ENCODE measurements around the gene TXNRD1.
A peak's percentile ranks its signal among the peaks of the same experiment; 100 is the strongest.

Gene TXNRD1

DNA sequence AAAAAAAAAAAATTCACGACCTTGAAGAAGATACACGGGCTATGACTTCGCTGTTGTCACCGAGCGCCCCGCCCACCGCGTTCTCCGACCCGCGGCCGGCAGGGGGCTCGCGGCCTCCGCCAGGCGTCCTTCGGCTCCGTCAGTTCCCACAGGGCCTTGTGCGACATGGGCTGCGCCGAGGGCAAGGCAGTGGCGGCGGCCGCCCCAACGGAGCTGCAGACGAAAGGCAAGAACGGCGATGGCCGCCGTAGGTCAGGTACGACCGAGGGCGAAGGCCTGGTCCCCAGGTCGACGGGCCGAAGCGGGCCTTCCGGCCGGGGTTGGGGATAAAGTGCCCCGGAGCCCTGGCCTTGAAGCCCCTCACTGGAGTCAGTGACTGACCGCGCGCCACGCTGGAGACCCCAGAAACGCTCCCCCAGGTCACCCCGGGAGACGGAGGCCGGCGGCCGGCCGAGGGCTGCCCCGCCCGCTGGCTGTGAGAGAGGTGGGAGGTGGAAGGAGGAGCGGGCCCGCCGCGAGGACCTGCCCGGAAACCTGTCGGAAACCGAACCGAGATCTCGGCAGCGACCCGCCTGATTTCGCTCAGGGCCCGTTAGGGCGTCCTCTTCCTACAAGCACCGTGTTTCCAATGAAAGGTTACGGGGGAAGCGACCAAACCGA is at the start of gene TXNRD1:
Gene TXNRD1 (plus strand): TSS at position 142 of the 660 bp plus-strand sequence. CDS start 24 bp downstream, at position 166.
- TF ChIP-seq, protein P1, sequence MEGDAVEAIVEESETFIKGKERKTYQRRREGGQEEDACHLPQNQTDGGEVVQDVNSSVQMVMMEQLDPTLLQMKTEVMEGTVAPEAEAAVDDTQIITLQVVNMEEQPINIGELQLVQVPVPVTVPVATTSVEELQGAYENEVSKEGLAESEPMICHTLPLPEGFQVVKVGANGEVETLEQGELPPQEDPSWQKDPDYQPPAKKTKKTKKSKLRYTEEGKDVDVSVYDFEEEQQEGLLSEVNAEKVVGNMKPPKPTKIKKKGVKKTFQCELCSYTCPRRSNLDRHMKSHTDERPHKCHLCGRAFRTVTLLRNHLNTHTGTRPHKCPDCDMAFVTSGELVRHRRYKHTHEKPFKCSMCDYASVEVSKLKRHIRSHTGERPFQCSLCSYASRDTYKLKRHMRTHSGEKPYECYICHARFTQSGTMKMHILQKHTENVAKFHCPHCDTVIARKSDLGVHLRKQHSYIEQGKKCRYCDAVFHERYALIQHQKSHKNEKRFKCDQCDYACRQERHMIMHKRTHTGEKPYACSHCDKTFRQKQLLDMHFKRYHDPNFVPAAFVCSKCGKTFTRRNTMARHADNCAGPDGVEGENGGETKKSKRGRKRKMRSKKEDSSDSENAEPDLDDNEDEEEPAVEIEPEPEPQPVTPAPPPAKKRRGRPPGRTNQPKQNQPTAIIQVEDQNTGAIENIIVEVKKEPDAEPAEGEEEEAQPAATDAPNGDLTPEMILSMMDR (IDR thresholded peaks at IDR 0.05) = peak; percentile 83
- H3K27me3 ChIP-seq = peaks cover 36% of the 10 kb centered on the region
- peaks cover 8 to 10% of the 10 kb centered on the region in 2 experiments for H3K4me1 ChIP-seq (ENCODE audit: control insufficient read depth in 1 of 2, insufficient read depth in 1 of 2, low read depth in 1 of 2, low read length in 1 of 2)
- no peak within 1 kb of the TSS for H3K27ac ChIP-seq
- H3K4me3 ChIP-seq (ENCODE audit: low read depth in 1 of 2, low read length in 1 of 2) = peak within 1 kb of the TSS; percentile 60 to 62
- no peaks in the 10 kb centered on the region for H3K9me3 ChIP-seq
- H3K36me3 ChIP-seq = no peaks in the 10 kb centered on the region

DNA sequence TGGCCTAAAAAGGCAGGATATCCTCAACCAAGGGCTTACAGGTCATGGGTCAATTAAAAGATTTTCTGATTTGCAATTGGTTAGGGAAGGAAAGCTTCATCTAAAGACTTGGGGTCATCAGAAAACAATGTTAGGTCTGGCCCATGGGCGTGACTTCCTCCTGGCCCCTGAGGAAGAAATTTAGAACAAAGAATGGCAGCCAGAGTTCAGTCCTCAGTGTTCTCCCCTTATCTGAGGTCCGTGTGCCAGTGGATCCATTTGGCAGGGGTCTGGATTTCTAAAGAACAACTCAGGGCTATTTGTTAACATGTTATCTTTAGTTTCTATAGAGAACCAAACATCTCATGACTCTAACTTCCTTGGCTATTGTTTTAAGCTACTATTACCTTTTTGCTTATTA is 49.8 kb upstream of the TXNRD1 start:
- H3K27me3 ChIP-seq = no peaks in the 10 kb centered on the region
- H3K4me1 ChIP-seq (ENCODE audit: control insufficient read depth in 1 of 2, insufficient read depth in 1 of 2, low read depth in 1 of 2, low read length in 1 of 2) = no peaks in the 10 kb centered on the region
- H3K27ac ChIP-seq = no peak overlapping the region
- H3K36me3 ChIP-seq = no peaks in the 10 kb centered on the region
- TF ChIP-seq, protein P1 (IDR thresholded peaks at IDR 0.05) = no peak
- H3K9me3 ChIP-seq = no peaks in the 10 kb centered on the region
- H3K4me3 ChIP-seq (ENCODE audit: low read depth in 1 of 2, low read length in 1 of 2) = no peak overlapping the region

DNA sequence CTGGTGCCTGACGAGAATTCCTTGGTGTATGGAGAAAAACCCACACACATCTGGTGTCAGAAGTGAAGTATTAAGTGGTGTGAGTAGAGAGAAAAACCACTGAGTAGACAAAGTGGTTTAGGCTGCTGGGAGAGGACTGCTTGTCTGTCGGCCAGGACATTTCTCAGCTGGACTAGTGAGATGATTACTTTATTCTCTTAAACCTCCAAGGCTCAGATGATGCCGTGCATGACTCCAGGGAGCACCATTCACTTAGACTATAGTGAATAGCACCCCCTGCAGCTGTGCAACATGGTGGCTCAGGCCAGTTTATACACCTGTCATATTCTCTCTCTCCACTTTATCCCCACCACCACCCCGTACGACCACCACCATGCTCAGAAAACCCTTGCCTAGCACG is 49.1 kb upstream of the TXNRD1 start:
- H3K27ac ChIP-seq = no peak overlapping the region
- H3K27me3 ChIP-seq = no peaks in the 10 kb centered on the region
- no peaks in the 10 kb centered on the region for H3K4me1 ChIP-seq (ENCODE audit: control insufficient read depth in 1 of 2, insufficient read depth in 1 of 2, low read depth in 1 of 2, low read length in 1 of 2)
- TF ChIP-seq, protein P1 (IDR thresholded peaks at IDR 0.05) = no peak
- no peak overlapping the region for H3K4me3 ChIP-seq (ENCODE audit: low read depth in 1 of 2, low read length in 1 of 2)
- no peaks in the 10 kb centered on the region for H3K9me3 ChIP-seq
- H3K36me3 ChIP-seq = no peaks in the 10 kb centered on the region

DNA sequence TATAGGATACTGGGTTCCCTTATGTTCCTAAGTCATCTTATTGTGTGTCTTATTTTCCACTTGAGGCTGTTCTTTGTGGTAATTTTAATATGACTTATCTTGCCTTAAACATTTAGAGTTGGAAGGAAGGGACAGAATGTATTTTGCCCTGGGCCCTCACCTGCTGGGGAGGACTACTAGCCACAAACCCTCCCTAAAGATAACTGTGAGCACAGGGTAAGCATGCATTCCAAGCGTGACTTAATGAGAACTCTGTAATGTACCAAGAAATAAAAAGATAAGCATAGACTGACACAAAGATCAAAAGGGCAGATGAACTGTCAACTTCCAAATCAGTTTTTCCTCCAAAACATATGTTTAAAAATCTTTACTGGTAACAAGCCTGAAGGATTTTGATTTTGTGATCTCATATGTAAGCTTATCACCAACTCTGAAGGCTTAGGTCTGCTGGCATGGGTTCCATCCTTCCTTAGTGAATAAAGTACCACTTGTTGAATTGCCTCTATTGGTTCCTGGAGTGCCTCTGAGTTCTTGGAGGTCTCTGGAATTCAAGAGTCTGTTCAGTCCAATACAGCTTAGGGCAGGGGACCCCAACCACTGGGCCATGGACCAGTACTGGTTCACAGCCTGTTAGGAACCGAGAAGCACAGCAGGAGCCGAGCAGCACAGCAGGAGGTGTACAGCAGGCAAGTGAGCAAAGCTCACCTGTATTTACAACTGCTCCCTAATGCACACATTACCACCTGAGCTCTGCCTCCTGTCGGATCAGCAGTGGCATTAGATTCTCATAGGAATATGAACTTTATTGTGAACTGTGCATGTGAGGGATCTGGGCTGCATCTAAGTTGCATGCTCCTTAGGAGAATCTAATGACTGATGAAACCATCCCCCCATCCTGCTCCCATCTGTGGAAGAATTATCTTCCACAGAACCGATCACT is 47.8 kb upstream of the TXNRD1 start:
- H3K36me3 ChIP-seq = no peaks in the 10 kb centered on the region
- no peaks in the 10 kb centered on the region for H3K4me1 ChIP-seq (ENCODE audit: control insufficient read depth in 1 of 2, insufficient read depth in 1 of 2, low read depth in 1 of 2, low read length in 1 of 2)
- H3K27me3 ChIP-seq = no peaks in the 10 kb centered on the region
- TF ChIP-seq, protein P1 (IDR thresholded peaks at IDR 0.05) = no peak
- no peak overlapping the region for H3K4me3 ChIP-seq (ENCODE audit: low read depth in 1 of 2, low read length in 1 of 2)
- no peaks in the 10 kb centered on the region for H3K9me3 ChIP-seq
- no peak overlapping the region for H3K27ac ChIP-seq

DNA sequence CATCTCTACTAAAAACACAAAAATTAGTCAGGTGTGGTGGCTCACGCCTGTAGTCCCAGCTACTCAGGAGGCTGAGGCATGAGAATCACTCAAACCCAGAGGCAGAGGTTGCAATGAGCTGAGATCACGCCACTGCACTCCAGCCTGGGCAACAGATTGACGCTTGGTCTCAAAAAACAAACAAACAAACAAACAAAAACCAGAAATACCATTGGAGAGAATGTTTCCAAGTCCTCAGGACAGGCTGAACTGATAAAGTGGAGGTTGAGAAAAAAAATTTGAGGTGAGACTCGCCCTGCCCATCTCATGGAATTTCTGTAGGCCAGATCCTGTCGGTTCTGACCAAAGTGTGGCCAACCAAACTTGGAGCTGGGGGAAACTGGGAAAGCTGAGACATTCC is 47.0 kb upstream of the TXNRD1 start:
- Histone ChIP-seq H3K4me3 (ENCODE audit: low read depth in 1 of 2, low read length in 1 of 2) (no peak overlapping the region), H3K4me1 (ENCODE audit: control insufficient read depth in 1 of 2, insufficient read depth in 1 of 2, low read depth in 1 of 2, low read length in 1 of 2) (no peaks in the 10 kb centered on the region), H3K36me3 (no peaks in the 10 kb centered on the region), H3K27me3 (no peaks in the 10 kb centered on the region), H3K27ac (no peak overlapping the region), H3K9me3 (no peaks in the 10 kb centered on the region)
- TF ChIP-seq, protein P1 (IDR thresholded peaks at IDR 0.05) = no peak

All from neutrophil (primary cell).